ENCODE data around the gene ALOX5AP.
A peak's percentile ranks its signal among the peaks of the same experiment; 100 is the strongest.

The ALOX5AP gene

GRCh38 chr13:30700364-30700763, 35.0 kb upstream of the ALOX5AP start:
- ATAC-seq, result no peak
- no peak for TF ChIP-seq ESRRG (CRISPR knock-in tag; IDR thresholded peaks at IDR 0.05)

GRCh38 chr13:30702006-30702405, 33.3 kb upstream of the ALOX5AP start:
- TF ChIP-seq RARB (CRISPR knock-in tag; IDR thresholded peaks at IDR 0.05) (no peak), BACH2 (CRISPR knock-in tag; IDR thresholded peaks at IDR 0.05; ENCODE audit: borderline replicate concordance) (no peak), ISL1 (CRISPR knock-in tag; IDR thresholded peaks at IDR 0.05) (no peak), TOX (CRISPR knock-in tag; IDR thresholded peaks at IDR 0.05; ENCODE audit: borderline replicate concordance) (no peak), ZFP3 (CRISPR knock-in tag; IDR thresholded peaks at IDR 0.05) (no peak), OSR1 (CRISPR knock-in tag; IDR thresholded peaks at IDR 0.05) (no peak)
- no peak for ATAC-seq

- no peak for ATAC-seq
- TF ChIP-seq ZNF70 (CRISPR knock-in tag; IDR thresholded peaks at IDR 0.05) (no peak), BACH2 (CRISPR knock-in tag; IDR thresholded peaks at IDR 0.05; ENCODE audit: borderline replicate concordance) (no peak), CSRNP3 (CRISPR knock-in tag; IDR thresholded peaks at IDR 0.05) (no peak), CSDC2 (CRISPR knock-in tag; IDR thresholded peaks at IDR 0.05) (no peak), POU6F1 (CRISPR knock-in tag; IDR thresholded peaks at IDR 0.05; ENCODE audit: borderline replicate concordance, low read depth) (no peak), ISL1 (CRISPR knock-in tag; IDR thresholded peaks at IDR 0.05) (no peak), ZNF565 (CRISPR knock-in tag; conservative IDR thresholded peaks at IDR 0.05; ENCODE audit: low read depth) (no peak), GLIS3 (CRISPR knock-in tag; IDR thresholded peaks at IDR 0.05) (no peak), PPARA (CRISPR knock-in tag; IDR thresholded peaks at IDR 0.05; ENCODE audit: borderline replicate concordance) (no peak), ZFP3 (CRISPR knock-in tag; IDR thresholded peaks at IDR 0.05) (no peak), ZNF8 (CRISPR knock-in tag; IDR thresholded peaks at IDR 0.05) (no peak), TCF4 (CRISPR knock-in tag; IDR thresholded peaks at IDR 0.05; ENCODE audit: borderline replicate concordance) (no peak), TSHZ2 (CRISPR knock-in tag; IDR thresholded peaks at IDR 0.05) (no peak), SNAI2 (CRISPR knock-in tag; IDR thresholded peaks at IDR 0.05) (no peak), RARB (CRISPR knock-in tag; IDR thresholded peaks at IDR 0.05) (no peak)
Observed at GRCh38 chr13:30704596-30704995, 30.7 kb upstream of the ALOX5AP start.

- no peak for TF ChIP-seq ZNF70 (CRISPR knock-in tag; IDR thresholded peaks at IDR 0.05)
- TF ChIP-seq RARB (CRISPR knock-in tag; IDR thresholded peaks at IDR 0.05), result no peak
- no peak for ATAC-seq
Observed at GRCh38 chr13:30705680-30706079, 29.7 kb upstream of the ALOX5AP start.

- ATAC-seq, result peak; percentile 71
- TF ChIP-seq GLIS3 (CRISPR knock-in tag; IDR thresholded peaks at IDR 0.05), result no peak
- peak; percentile 39; the same call in 1 of the 2 replicates for TF ChIP-seq ISL1 (CRISPR knock-in tag; IDR thresholded peaks at IDR 0.05)
Observed at GRCh38 chr13:30708541-30708940, 26.8 kb upstream of the ALOX5AP start.

- no peak for ATAC-seq
- no peak for TF ChIP-seq ZC3H10 (CRISPR knock-in tag; IDR thresholded peaks at IDR 0.05)
- TF ChIP-seq ESRRG (CRISPR knock-in tag; IDR thresholded peaks at IDR 0.05), result no peak
- TF ChIP-seq SNAI2 (CRISPR knock-in tag; IDR thresholded peaks at IDR 0.05), result no peak
- no peak for TF ChIP-seq PPARA (CRISPR knock-in tag; IDR thresholded peaks at IDR 0.05; ENCODE audit: borderline replicate concordance)
Observed at GRCh38 chr13:30710442-30710841, 24.9 kb upstream of the ALOX5AP start.

Measured in SK-N-SH treated with all-trans-retinoic acid at 6 μM for 48 hours (cell line).